ENCODE data around the gene CREG2. TPM values are rescaled to one million over a fixed set of nuclear protein-coding genes. Genes with fewer than 3 reads are reported as not detected.

Gene CREG2
- total and polyA plus RNA-seq, 2 experiments from 2014 or later = 1.7 to 2.6 TPM

GRCh38 chr2:101360232-101360631, 27.1 kb downstream of the CREG2 start:
- H3K9me3 Mint-ChIP-seq = no peaks in the 10 kb centered on the region
- Histone ChIP-seq H3K36me3 (ENCODE audit: insufficient read depth) (no peaks in the 10 kb centered on the region), H3K79me2 (replicated peaks; ENCODE audit: insufficient read depth) (no peaks in the 10 kb centered on the region), H2AFZ (no peak overlapping the region), H3F3A (replicated peaks; ENCODE audit: low read depth) (no peaks in the 10 kb centered on the region), H3K4me2 (no peak overlapping the region), H3K4me3 (no peak overlapping the region), H3K27ac (ENCODE audit: low read depth) (no peak overlapping the region), H3K4me1 (ENCODE audit: insufficient read depth) (0 out of 2 replicates have a peak, but pooled peaks cover 6% of the 10 kb centered on the region), H3K27me3 (ENCODE audit: insufficient read depth) (no peaks in the 10 kb centered on the region), H4K20me1 (replicated peaks; ENCODE audit: insufficient read depth) (no peaks in the 10 kb centered on the region), H3K9me2 (ENCODE audit: insufficient read depth) (no peaks in the 10 kb centered on the region)
- DNase-seq (ENCODE audit: low spot score) = no peak
- no peak overlapping the region for H3K27ac Mint-ChIP-seq
- H3K36me3 Mint-ChIP-seq (ENCODE audit: low read depth) = no peaks in the 10 kb centered on the region
- H3K4me3 Mint-ChIP-seq = no peak overlapping the region
- ATAC-seq = no peak
- H3K4me1 Mint-ChIP-seq = peaks cover 31% of the 10 kb centered on the region
- H3K27me3 Mint-ChIP-seq (ENCODE audit: insufficient read depth, low read depth, poor library complexity) = peaks cover 5% of the 10 kb centered on the region
- no peak for TF ChIP-seq STAT1 (IDR thresholded peaks at IDR 0.05; ENCODE audit: unreplicated experiment)

- Histone ChIP-seq H3F3A (replicated peaks; ENCODE audit: low read depth) (no peaks in the 10 kb centered on the region), H3K9me2 (ENCODE audit: insufficient read depth) (no peaks in the 10 kb centered on the region), H3K27me3 (ENCODE audit: insufficient read depth) (no peaks in the 10 kb centered on the region), H3K4me2 (no peak overlapping the region), H3K4me3 (no peak overlapping the region), H2AFZ (no peak overlapping the region), H3K27ac (ENCODE audit: low read depth) (no peak overlapping the region), H3K36me3 (ENCODE audit: insufficient read depth) (no peaks in the 10 kb centered on the region), H3K4me1 (ENCODE audit: insufficient read depth) (0 out of 2 replicates have a peak, but pooled peaks cover 6% of the 10 kb centered on the region), H3K79me2 (replicated peaks; ENCODE audit: insufficient read depth) (no peaks in the 10 kb centered on the region), H4K20me1 (replicated peaks; ENCODE audit: insufficient read depth) (no peaks in the 10 kb centered on the region)
- Mint-ChIP-seq H3K36me3 (ENCODE audit: low read depth) (no peaks in the 10 kb centered on the region), H3K27me3 (ENCODE audit: insufficient read depth, low read depth, poor library complexity) (peaks cover 6% of the 10 kb centered on the region), H3K4me3 (no peak overlapping the region), H3K9me3 (no peaks in the 10 kb centered on the region), H3K27ac (no peak overlapping the region), H3K4me1 (peaks cover 34% of the 10 kb centered on the region)
- ATAC-seq (no peak), DNase-seq (ENCODE audit: low spot score) (no peak)
- TF ChIP-seq REST (IDR thresholded peaks at IDR 0.05; ENCODE audit: unreplicated experiment) (no peak), ETS1 (IDR thresholded peaks at IDR 0.05) (no peak), EZH2phosphoT487 (IDR thresholded peaks at IDR 0.05; ENCODE audit: unreplicated experiment) (no peak), ZNF331 (CRISPR knock-in tag; IDR thresholded peaks at IDR 0.05; ENCODE audit: low read depth) (no peak), POLR2AphosphoS5 (IDR thresholded peaks at IDR 0.05; ENCODE audit: low read depth) (no peak), NANOG (IDR thresholded peaks at IDR 0.05; ENCODE audit: borderline replicate concordance) (no peak), CREB1 (CRISPR knock-in tag; IDR thresholded peaks at IDR 0.05; ENCODE audit: low read depth) (no peak), CTCF (conservative IDR thresholded peaks at IDR 0.05; ENCODE audit: low read depth in 2 of 2) (no peak), STAT1 (IDR thresholded peaks at IDR 0.05; ENCODE audit: unreplicated experiment) (no peak)
Measured at GRCh38 chr2:101359410-101359954, 27.8 kb downstream of the CREG2 start.

Measured in GM23338 (cell line).